RWPE1 (cell line): ENCODE results near the gene MAGEB10.

Experiments used
- CTCF ChIA-PET: fragments of 350-600 bp; sonication (Branson Sonifier 250); formaldehyde crosslinking; extraction: SDS; loops from one replicate; lab custom pipeline; 2021; lab: Yijun Ruan, JAX
- POLR2A ChIA-PET: fragments of 400-600 bp; formaldehyde crosslinking; extraction: SDS; loops from one replicate; lab custom pipeline; 2020; ENCODE audit warnings: antibody characterized with exemption; ENCODE audit not compliant: low non-redundant PET; lab: Yijun Ruan, JAX
- DNase-seq: peaks from one replicate; pipeline ENCODE4 v3.0.0; 2012; ENCODE audit warnings: low spot score
- H3K27ac ChIP-seq: fragments of 450-650 bp; 2 replicates; pipeline ENCODE4 v1.5.1; 2017
- CTCF ChIP-seq: fragments of 450-650 bp; conservative IDR thresholded peaks from 2 replicates; pipeline ENCODE4 v1.5.1; 2017; ENCODE audit warnings: low read depth, mild to moderate bottlenecking

MAGEB10 gene

GRCh38 chrX:27860337-27860736, 52.5 kb downstream of the MAGEB10 start:
- no peak for DNase-seq
- POLR2A ChIA-PET: no interaction called here
- no peak for TF ChIP-seq CTCF
- H3K27ac ChIP-seq: no peak overlapping the region
- CTCF ChIA-PET: no interaction called here

GRCh38 chrX:27863809-27864208, 56.0 kb downstream of the MAGEB10 start:
- no peak overlapping the region for H3K27ac ChIP-seq
- ChIA-PET POLR2A (no interaction called here), CTCF (no interaction called here)
- TF ChIP-seq CTCF: no peak
- no peak for DNase-seq
